ENCODE results near the gene PIK3R3.
"Not testable (repeated sequence)": the region's sequence is repeated elsewhere in the genome, so short reads cannot be mapped to it uniquely, and the experiment has no call there.

PIK3R3 gene

DNA sequence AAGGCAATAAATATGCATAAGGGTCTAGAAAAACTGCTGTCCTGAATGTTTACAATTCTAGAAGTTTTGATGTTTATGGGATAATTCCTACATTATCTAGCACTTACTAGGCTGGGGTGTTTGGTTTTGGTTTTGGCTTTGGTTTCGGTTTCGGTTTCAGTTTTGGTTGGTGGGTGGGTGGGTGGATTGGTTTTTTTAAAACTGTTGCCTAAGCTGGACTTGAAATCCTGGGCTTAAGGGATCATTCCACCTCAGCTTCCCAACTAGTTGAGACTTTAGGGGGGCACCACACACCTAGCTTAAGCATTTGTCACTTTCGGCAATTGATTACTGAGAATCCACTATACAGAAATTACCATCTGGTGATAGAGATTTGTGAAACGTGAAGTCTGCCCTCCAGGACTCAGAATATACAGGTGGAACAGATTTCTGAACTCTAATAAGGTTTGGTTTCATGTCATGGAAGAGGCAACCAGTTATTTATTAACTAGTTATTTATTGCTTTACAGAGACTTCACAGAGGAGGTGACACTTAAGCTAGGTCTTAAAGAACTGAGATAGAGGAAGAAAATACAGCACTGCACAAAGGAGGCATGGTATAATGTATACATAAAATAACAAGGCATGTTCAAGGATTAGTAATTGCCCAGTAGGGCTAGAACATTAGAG, 69.6 kb downstream of the PIK3R3 start:
- Histone ChIP-seq H3K27ac (no peak overlapping the region), H3K4me3 (ENCODE audit: low read depth in 1 of 2, low read length in 1 of 2) (no peak overlapping the region), H3K36me3 (no peaks in the 10 kb centered on the region), H3K9me3 (no peaks in the 10 kb centered on the region), H3K4me1 (ENCODE audit: control insufficient read depth in 1 of 2, insufficient read depth in 1 of 2, low read depth in 1 of 2, low read length in 1 of 2) (peaks cover 5 to 9% of the 10 kb centered on the region in 2 experiments), H3K27me3 (no peaks in the 10 kb centered on the region)
- TF ChIP-seq CTCF (IDR thresholded peaks at IDR 0.05): no peak

DNA sequence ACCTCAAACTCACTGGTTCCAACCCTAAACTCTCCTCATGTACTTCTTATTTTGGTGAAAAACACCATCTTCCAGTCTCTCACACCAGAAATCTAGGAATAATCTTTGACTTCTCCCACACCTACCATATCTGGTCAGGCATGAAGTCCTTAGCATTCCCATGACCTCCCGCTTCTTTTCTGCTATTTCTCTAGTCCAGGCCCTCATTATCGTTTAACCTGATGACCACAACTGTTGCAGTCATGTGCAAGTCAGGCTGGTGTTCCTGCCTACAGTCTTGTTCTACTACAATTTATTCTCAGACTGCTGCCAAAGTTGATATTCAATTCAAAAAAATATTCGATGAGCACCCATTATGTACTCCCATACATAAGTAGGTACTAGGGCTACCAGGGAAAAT, 71.3 kb downstream of the PIK3R3 start:
- Histone ChIP-seq H3K4me1 (ENCODE audit: control insufficient read depth in 1 of 2, insufficient read depth in 1 of 2, low read depth in 1 of 2, low read length in 1 of 2) (peaks cover 5 to 9% of the 10 kb centered on the region in 2 experiments), H3K27ac (no peak overlapping the region), H3K27me3 (no peaks in the 10 kb centered on the region), H3K9me3 (no peaks in the 10 kb centered on the region), H3K36me3 (no peaks in the 10 kb centered on the region), H3K4me3 (ENCODE audit: low read depth in 1 of 2, low read length in 1 of 2) (no peak overlapping the region)
- TF ChIP-seq CTCF (IDR thresholded peaks at IDR 0.05): no peak

DNA sequence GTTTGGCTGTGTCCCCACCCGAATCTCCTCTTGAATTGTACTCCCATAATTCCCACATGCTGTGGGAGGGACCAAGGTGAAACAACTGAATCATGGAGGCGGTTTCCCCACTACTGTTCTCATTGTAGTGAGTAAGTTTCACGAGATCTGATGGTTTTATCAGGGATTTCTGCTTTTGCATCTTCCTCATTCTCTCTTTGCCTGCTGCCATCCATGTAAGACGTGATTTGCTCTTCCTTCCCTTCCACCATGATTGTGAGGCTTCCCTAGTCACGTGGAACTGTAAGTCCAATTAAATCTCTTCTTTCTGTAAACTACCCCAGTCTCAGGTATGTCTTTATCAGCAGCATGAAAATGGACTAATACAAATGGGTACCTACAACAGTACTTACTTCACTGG, 73.5 kb downstream of the PIK3R3 start:
- no peaks in the 10 kb centered on the region for H3K9me3 ChIP-seq
- TF ChIP-seq CTCF (IDR thresholded peaks at IDR 0.05): no peak
- H3K27me3 ChIP-seq: no peaks in the 10 kb centered on the region
- no peak overlapping the region for H3K4me3 ChIP-seq (ENCODE audit: low read depth in 1 of 2, low read length in 1 of 2)
- H3K27ac ChIP-seq: no peak overlapping the region
- no peaks in the 10 kb centered on the region for H3K36me3 ChIP-seq
- H3K4me1 ChIP-seq (ENCODE audit: control insufficient read depth in 1 of 2, insufficient read depth in 1 of 2, low read depth in 1 of 2, low read length in 1 of 2): no peaks in the 10 kb centered on the region

DNA sequence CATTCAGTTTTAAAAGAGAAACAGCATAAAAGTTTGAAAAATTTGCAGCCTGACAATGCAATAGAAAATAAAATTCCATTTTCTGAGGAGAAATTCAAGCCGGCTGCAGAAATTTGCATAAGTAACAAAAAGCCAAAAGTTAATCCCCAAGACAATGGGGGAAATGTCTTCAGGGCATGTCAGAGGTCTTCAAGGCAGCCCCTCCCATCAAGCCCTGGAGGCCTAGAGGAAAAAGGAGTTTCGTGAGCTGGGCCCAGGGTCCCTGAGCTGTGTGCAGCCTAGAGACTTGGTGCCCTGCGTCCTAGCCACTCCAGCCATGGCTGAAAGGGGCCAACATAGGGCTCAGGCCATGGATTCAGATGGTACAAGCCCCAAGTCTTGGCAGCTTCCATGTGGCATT, 74.6 kb downstream of the PIK3R3 start:
- Histone ChIP-seq H3K9me3 (no peaks in the 10 kb centered on the region), H3K27ac (no peak overlapping the region), H3K4me3 (ENCODE audit: low read depth in 1 of 2, low read length in 1 of 2) (no peak overlapping the region), H3K36me3 (no peaks in the 10 kb centered on the region), H3K4me1 (ENCODE audit: control insufficient read depth in 1 of 2, insufficient read depth in 1 of 2, low read depth in 1 of 2, low read length in 1 of 2) (no peaks in the 10 kb centered on the region), H3K27me3 (no peaks in the 10 kb centered on the region)
- TF ChIP-seq CTCF (IDR thresholded peaks at IDR 0.05): no peak

DNA sequence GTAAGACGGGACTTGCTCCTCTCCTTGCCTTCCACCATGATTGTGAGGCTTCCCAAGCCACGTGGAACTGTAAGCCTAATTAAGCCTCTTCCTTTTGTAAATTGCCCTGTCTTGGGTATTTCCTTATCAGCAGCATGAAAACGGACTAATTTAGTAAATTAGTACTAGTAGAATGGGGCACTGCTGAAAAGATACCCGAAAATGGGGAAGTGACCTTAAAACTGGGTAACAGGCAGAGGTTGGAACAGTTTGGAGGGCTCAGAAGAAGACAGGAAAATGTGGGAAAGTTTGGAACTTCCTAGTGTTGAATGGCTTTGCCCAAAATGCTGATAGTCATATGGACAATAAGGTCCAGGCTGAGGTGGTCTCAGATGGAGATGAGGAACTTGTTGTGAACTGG, 75.2 kb downstream of the PIK3R3 start:
- H3K27me3 ChIP-seq; H3K4me3 ChIP-seq (ENCODE audit: low read depth in 1 of 2, low read length in 1 of 2); H3K27ac ChIP-seq; H3K4me1 ChIP-seq (ENCODE audit: control insufficient read depth in 1 of 2, insufficient read depth in 1 of 2, low read depth in 1 of 2, low read length in 1 of 2); H3K9me3 ChIP-seq; H3K36me3 ChIP-seq: not testable (repeated sequence)

GRCh38 chr1:46056325-46056724, 76.1 kb downstream of the PIK3R3 start:
- H3K36me3 ChIP-seq: no peaks in the 10 kb centered on the region
- H3K9me3 ChIP-seq: no peaks in the 10 kb centered on the region
- no peak for TF ChIP-seq CTCF (IDR thresholded peaks at IDR 0.05)
- no peak overlapping the region for H3K4me3 ChIP-seq (ENCODE audit: low read depth in 1 of 2, low read length in 1 of 2)
- H3K4me1 ChIP-seq (ENCODE audit: control insufficient read depth in 1 of 2, insufficient read depth in 1 of 2, low read depth in 1 of 2, low read length in 1 of 2): no peaks in the 10 kb centered on the region
- no peak overlapping the region for H3K27ac ChIP-seq
- H3K27me3 ChIP-seq: no peaks in the 10 kb centered on the region

Measured in neutrophil (primary cell).